OCI-LY7 (cell line): Measurements from ENCODE around the gene BTBD9. TPM values are rescaled to one million over a fixed set of nuclear protein-coding genes. Genes with fewer than 3 reads are reported as not detected.

ENCODE experiments used
- BruUV-seq: library from RNA; stranded (reverse); fragments of 400-500 nt; replicated peaks from 2 replicates; lab custom pipeline; 2021; lab: Mats Ljungman, UMichigan
- CTCF ChIA-PET: fragments of 300-600 bp; sonication (Branson Sonifier 250); formaldehyde crosslinking; loops from one replicate; lab custom pipeline; 2022; ENCODE audit warnings: antibody characterized with exemption; ENCODE audit not compliant: unreplicated experiment; lab: Charles Lee
- POLR2A ChIA-PET: fragments of 300-600 bp; sonication (Branson Sonifier 250); formaldehyde crosslinking; loops from one replicate; lab custom pipeline; 2022; ENCODE audit warnings: antibody characterized with exemption; lab: Charles Lee
- DNase-seq: peaks from one replicate; pipeline ENCODE4 v3.0.0-alpha.2; 2015; ENCODE audit warnings: low spot score
- H2AFZ ChIP-seq: fragments of 200-600 bp; sonication (generic), shearing (Covaris generic); 2 replicates; pipeline ENCODE4 v1.6.1; 2014; ENCODE audit warnings: mild to moderate bottlenecking, antibody characterized with exemption, low read length, moderate library complexity
- H3K27ac ChIP-seq: fragments of 200-600 bp; sonication (generic); 2 replicates; pipeline ENCODE4 v1.5.1; 2014; ENCODE audit warnings: mixed run types, low read depth, mild to moderate bottlenecking, moderate library complexity, low read length, inconsistent platforms; ENCODE audit not compliant: poor library complexity, severe bottlenecking
- H3K36me3 ChIP-seq: fragments of 200-600 bp; sonication (generic); 2 replicates; pipeline ENCODE4 v1.6.1; 2014; ENCODE audit warnings: mild to moderate bottlenecking, antibody characterized with exemption, low read length, moderate library complexity, mixed read lengths; ENCODE audit not compliant: insufficient read depth
- H3K4me1 ChIP-seq: fragments of 200-600 bp; sonication (generic); 2 replicates; pipeline ENCODE4 v1.5.1; 2014; ENCODE audit warnings: mild to moderate bottlenecking, low read length; ENCODE audit not compliant: insufficient read depth, poor library complexity, severe bottlenecking
- H3K4me2 ChIP-seq: fragments of 200-600 bp; sonication (generic); 2 replicates; pipeline ENCODE4 v1.6.1; 2014; ENCODE audit warnings: mild to moderate bottlenecking, low read length
- H3K4me3 ChIP-seq: fragments of 200-600 bp; sonication (generic); 2 replicates; pipeline ENCODE4 v1.5.1; 2014; ENCODE audit warnings: mild to moderate bottlenecking, low read depth, low read length; ENCODE audit not compliant: poor library complexity, severe bottlenecking
- H3K79me2 ChIP-seq: fragments of 200-600 bp; sonication (generic); 2 replicates; pipeline ENCODE4 v1.6.1; 2016; ENCODE audit warnings: low read depth, mild to moderate bottlenecking, low read length, moderate library complexity, mixed read lengths; ENCODE audit not compliant: insufficient read depth
- H3K9me2 ChIP-seq: fragments of 200-600 bp; sonication (generic); 2 replicates; pipeline ENCODE4 v1.6.1; 2016; ENCODE audit warnings: mild to moderate bottlenecking, low read length, mixed read lengths; ENCODE audit not compliant: insufficient read depth
- H3K9me3 ChIP-seq: fragments of 200-600 bp; sonication (generic); 2 replicates; pipeline ENCODE4 v1.6.1; 2014; ENCODE audit warnings: mild to moderate bottlenecking, mixed run types, low read length, mixed read lengths
- H4K20me1 ChIP-seq: fragments of 200-600 bp; sonication (generic); 2 replicates; pipeline ENCODE4 v1.6.1; 2014; ENCODE audit warnings: mild to moderate bottlenecking, antibody characterized with exemption, low read length, moderate library complexity, mixed read lengths; ENCODE audit not compliant: insufficient read depth
- CTCF ChIP-seq: fragments of 200-600 bp; sonication (generic); conservative IDR thresholded peaks from 2 replicates; pipeline ENCODE4 v1.5.1; 2014; ENCODE audit warnings: mild to moderate bottlenecking, antibody characterized with exemption, low read length, moderate library complexity, mixed read lengths
- EZH2phosphoT487 ChIP-seq: fragments of 200-600 bp; sonication (generic); IDR thresholded peaks from 2 replicates; pipeline ENCODE4 v1.6.1; 2018; ENCODE audit warnings: low read depth, borderline replicate concordance, mild to moderate bottlenecking, mixed run types, antibody characterized with exemption, low read length, moderate library complexity, mixed read lengths
- intact Hi-C: fragments of 100-400 bp; cut with micrococcal nuclease; formaldehyde crosslinking; loops from one replicate; pipeline ENCODE4 v1.10.0; 2022; ENCODE audit not compliant: unreplicated experiment
- total RNA-seq, 2 experiments: library from RNA; depleted of rRNA in 1 of 2; stranded (reverse); fragments of >200 nt in 1 of 2; shearing (Covaris generic) in 1 of 2; gene quantifications; 2 replicates each; pipeline ENCODE4 v1.2.3, GENCODE V29; 2014 to 2022

Gene BTBD9
- total RNA-seq, 2 experiments from 2014 or later, result 5.9 to 7.3 TPM

GRCh38 chr6:38501931-38502330 lies 137.8 kb downstream of the BTBD9 start:
- Histone ChIP-seq H3K79me2 (no peaks in the 10 kb centered on the region), H3K9me3 (no peaks in the 10 kb centered on the region), H3K4me2 (no peak overlapping the region), H2AFZ (no peak overlapping the region), H3K27ac (no peak overlapping the region), H3K36me3 (no peaks in the 10 kb centered on the region), H3K9me2 (no peaks in the 10 kb centered on the region), H3K4me1 (no peaks in the 10 kb centered on the region), H4K20me1 (no peaks in the 10 kb centered on the region), H3K4me3 (no peak overlapping the region)
- DNase-seq, result no peak
- intact Hi-C loops, result no loop called here
- TF ChIP-seq CTCF (no peak), EZH2phosphoT487 (no peak)
- CTCF ChIA-PET, result no interaction called here
- BruUV-seq, result no TSS peak
- POLR2A ChIA-PET, result interaction anchor here (0.7 kb wide), 1 partner anchor 16 kb away, joined by 3 read pairs; no protein-coding TSS in a partner anchor

- H3K9me2 ChIP-seq, result no peaks in the 10 kb centered on the region
- H2AFZ ChIP-seq, result no peak overlapping the region
- H3K27ac ChIP-seq, result no peak overlapping the region
- BruUV-seq, result no TSS peak
- TF ChIP-seq CTCF (no peak), EZH2phosphoT487 (no peak)
- ChIA-PET CTCF (no interaction called here), POLR2A (no interaction called here)
- no peaks in the 10 kb centered on the region for H4K20me1 ChIP-seq
- intact Hi-C loops, result loop anchor here (10.0 kb wide), 1 partner anchor 265 kb away; no protein-coding TSS in a partner anchor
- no peak overlapping the region for H3K4me2 ChIP-seq
- H3K9me3 ChIP-seq, result no peaks in the 10 kb centered on the region
- no peak for DNase-seq
- no peaks in the 10 kb centered on the region for H3K36me3 ChIP-seq
- no peak overlapping the region for H3K4me3 ChIP-seq
- no peaks in the 10 kb centered on the region for H3K4me1 ChIP-seq
- H3K79me2 ChIP-seq, result no peaks in the 10 kb centered on the region
Observed at GRCh38 chr6:38499529-38500096, 140.1 kb downstream of the BTBD9 start.

- intact Hi-C loops, result loop anchor here (10.0 kb wide), 1 partner anchor 264 kb away; no protein-coding TSS in a partner anchor
- BruUV-seq, result no TSS peak
- H3K9me3 ChIP-seq, result no peaks in the 10 kb centered on the region
- no peaks in the 10 kb centered on the region for H3K9me2 ChIP-seq
- no peak overlapping the region for H2AFZ ChIP-seq
- no peaks in the 10 kb centered on the region for H4K20me1 ChIP-seq
- TF ChIP-seq CTCF, result no peak
- no peak for TF ChIP-seq EZH2phosphoT487
- no peak overlapping the region for H3K27ac ChIP-seq
- POLR2A ChIA-PET, result interaction anchor here (0.6 to 0.7 kb wide), 2 partner anchors 110 to 122 kb away, joined by 4 read pairs; no protein-coding TSS in a partner anchor
- H3K79me2 ChIP-seq, result no peaks in the 10 kb centered on the region
- H3K4me2 ChIP-seq, result no peak overlapping the region
- CTCF ChIA-PET, result no interaction called here
- DNase-seq, result no peak
- no peak overlapping the region for H3K4me3 ChIP-seq
- no peaks in the 10 kb centered on the region for H3K4me1 ChIP-seq
- no peaks in the 10 kb centered on the region for H3K36me3 ChIP-seq
Observed at GRCh38 chr6:38498805-38499445, 140.8 kb downstream of the BTBD9 start.
